Coronary artery (tissue), 2 donors: Measurements from ENCODE around the gene ERGIC1.

ENCODE experiments used
- DNase-seq: peaks from one replicate; pipeline ENCODE4 v3.0.0-alpha.2; 2017; ENCODE audit warnings: low spot score
- H3K27ac ChIP-seq, 2 donors: fragments of 200-600 bp; sonication (generic); one replicate each; pipeline ENCODE4 v1.5.1; 2016 to 2019
- H3K4me3 ChIP-seq: fragments of 200-600 bp; sonication (generic); 2 replicates; pipeline ENCODE4 v1.5.1; 2016; ENCODE audit warnings: mild to moderate bottlenecking, moderate library complexity
- TF ChIP-seq, protein P1 (sequence below): fragments of 200-600 bp; sonication (generic); IDR thresholded peaks from one replicate; pipeline ENCODE4 v1.5.1; 2019; ENCODE audit warnings: antibody characterized with exemption

The ERGIC1 gene

DNA sequence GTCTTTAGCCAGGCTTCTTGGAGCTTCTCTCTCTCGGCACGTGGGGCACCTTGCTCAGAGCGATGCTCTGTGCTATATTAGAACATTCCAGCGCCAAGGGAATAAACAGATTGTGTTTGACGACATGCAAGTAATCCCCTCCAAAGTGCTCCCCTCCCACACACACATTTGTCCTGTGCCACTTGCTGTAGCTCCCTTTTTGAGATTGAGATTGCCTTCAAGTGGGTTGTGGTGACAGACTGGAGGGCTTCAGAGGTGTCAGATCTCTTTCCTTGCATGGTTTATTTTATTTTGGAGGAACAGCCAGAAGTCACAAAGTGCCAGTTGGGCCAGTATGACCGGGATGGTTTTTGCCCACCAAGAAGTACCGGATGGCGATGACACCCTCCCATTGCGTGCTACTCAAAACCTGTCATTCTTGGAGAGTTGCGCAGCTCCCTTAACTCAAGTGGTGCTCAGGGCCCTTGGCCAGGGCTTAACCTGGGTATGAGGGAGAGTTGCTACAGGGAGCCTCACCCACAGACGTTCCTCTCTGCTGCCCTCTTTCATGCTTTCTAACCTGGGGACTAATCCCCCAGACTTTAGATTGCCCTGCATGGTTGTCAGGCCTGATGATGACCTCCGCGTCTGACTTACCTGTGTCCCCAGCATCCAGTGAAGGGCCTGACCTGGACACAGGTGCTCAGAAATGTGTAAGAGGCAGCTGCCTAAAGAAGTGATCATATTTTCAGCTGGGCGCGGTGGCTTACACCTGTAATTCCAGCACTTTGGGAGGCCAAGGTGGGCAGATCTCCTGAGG lies 106.4 kb downstream of the ERGIC1 start:
- TF ChIP-seq, protein P1, sequence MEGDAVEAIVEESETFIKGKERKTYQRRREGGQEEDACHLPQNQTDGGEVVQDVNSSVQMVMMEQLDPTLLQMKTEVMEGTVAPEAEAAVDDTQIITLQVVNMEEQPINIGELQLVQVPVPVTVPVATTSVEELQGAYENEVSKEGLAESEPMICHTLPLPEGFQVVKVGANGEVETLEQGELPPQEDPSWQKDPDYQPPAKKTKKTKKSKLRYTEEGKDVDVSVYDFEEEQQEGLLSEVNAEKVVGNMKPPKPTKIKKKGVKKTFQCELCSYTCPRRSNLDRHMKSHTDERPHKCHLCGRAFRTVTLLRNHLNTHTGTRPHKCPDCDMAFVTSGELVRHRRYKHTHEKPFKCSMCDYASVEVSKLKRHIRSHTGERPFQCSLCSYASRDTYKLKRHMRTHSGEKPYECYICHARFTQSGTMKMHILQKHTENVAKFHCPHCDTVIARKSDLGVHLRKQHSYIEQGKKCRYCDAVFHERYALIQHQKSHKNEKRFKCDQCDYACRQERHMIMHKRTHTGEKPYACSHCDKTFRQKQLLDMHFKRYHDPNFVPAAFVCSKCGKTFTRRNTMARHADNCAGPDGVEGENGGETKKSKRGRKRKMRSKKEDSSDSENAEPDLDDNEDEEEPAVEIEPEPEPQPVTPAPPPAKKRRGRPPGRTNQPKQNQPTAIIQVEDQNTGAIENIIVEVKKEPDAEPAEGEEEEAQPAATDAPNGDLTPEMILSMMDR, result no peak
- Histone ChIP-seq H3K4me3 (no peak overlapping the region), H3K27ac (no peak overlapping the region)
- no peak for DNase-seq

DNA sequence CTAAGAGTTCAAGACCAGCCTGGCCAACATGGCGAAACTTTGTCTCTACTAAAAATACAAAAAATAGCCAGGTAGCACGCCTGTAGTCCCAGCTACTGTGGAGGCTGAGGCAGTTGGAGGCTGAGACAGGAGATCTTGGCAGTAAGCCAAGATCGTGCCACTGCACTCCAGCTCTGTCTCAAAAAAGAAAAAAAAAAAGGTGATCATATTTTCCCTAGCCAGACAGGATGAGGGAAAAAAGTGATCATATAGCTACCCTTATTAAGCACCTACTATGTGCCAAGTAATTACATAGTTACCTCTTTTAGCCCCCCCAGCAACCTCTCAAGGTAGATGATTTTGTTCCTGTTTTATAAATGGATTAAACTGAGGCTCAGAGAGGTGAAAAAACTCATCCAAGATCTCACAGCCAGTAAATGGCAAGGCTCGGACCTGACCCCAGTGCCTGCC lies 107.0 kb downstream of the ERGIC1 start:
- DNase-seq, result no peak
- TF ChIP-seq, protein P1, result no peak
- Histone ChIP-seq H3K4me3 (no peak overlapping the region), H3K27ac (no peak overlapping the region)

DNA sequence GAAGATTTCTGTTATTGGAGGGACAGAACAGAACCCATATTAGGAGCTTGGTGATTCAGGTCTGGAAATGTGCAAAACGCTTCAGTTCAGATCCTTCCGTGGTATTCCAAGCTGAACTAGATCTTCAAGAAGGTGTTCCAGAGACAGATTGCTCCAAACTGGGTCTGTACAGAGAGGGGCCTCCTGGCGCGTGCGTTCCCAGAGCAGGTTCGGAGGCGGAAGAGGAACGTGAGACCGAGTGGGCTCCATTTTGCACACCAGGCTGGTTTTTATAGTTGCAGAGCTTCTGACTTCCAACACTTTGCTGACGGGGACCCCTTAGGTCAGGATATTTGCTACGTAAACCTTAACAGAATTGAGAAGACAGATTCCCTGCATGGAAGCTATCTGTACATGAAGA lies 108.5 kb downstream of the ERGIC1 start:
- H3K4me3 ChIP-seq, result no peak overlapping the region
- no peak for DNase-seq
- TF ChIP-seq, protein P1, result no peak
- H3K27ac ChIP-seq, result no peak overlapping the region

DNA sequence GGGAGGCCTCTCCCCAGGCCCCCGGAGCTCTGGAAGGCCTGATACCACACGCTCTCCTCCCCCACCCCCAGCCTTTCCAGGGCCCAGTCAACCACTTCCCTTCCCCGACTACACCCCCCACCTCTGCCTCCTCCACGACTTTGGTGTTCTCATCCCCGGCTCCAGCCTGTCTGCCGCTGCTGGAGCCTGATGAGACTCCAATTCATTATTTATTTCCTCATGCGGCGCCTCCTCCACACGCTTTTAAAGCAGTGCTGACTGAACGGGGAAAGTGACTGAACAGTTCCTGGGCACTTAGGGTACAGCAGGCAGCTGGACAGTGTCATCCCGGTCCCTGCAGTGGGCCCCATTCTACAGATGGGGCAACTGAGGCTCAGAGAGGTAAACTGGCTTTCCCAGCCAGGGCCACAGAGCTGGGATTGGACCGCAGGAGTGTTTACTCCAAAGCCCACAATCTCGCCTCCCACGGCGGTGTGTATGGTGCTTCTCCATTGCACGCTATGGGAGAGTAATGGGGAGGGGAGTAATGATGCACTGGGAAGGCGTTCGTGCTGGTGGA lies 109.3 kb downstream of the ERGIC1 start:
- TF ChIP-seq, protein P1, result no peak
- no peak for DNase-seq
- Histone ChIP-seq H3K27ac (no peak overlapping the region), H3K4me3 (no peak overlapping the region)

DNA sequence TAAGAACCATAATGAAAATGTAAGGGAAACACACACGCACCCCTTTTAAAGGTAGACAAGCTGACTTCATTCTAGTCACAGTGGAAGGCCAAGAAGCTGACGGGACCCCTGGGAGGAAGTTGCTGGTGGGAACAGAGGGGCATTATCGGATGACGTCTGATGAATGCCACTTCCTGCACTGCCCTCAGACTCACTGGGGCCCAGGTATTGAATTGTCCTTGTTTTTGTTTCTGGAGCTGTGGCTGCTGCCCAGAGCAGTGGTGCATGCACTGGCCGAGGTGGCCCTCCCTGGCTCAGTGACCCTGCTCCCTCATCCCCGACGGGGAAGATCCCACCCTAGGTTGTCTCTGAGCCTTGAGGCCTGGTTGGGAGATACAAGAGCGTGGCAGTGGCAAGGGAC lies 109.9 kb downstream of the ERGIC1 start:
- Histone ChIP-seq H3K27ac (no peak overlapping the region), H3K4me3 (no peak overlapping the region)
- TF ChIP-seq, protein P1, result no peak
- DNase-seq, result no peak

DNA sequence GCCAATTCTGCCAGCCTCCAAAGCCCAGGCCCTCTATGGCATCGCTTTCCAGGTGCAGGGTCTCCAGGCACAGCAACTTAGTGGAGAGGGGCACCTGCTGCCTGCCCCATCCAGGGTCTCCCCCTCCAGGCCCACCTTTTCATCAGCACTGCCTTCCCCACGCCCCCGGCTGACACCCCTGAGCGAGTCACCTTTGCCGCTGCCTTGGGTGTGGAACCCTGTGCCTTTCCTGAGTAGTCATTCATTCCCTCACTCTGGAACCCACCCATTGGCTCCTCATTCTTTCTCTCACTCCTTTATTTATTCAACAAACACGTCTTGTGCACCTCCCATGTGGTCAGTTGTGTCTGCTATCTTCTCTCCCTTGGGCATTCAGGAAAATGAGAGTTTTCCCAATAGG lies 110.7 kb downstream of the ERGIC1 start:
- DNase-seq, result no peak
- TF ChIP-seq, protein P1, result no peak
- no peak overlapping the region for H3K27ac ChIP-seq
- no peak overlapping the region for H3K4me3 ChIP-seq

DNA sequence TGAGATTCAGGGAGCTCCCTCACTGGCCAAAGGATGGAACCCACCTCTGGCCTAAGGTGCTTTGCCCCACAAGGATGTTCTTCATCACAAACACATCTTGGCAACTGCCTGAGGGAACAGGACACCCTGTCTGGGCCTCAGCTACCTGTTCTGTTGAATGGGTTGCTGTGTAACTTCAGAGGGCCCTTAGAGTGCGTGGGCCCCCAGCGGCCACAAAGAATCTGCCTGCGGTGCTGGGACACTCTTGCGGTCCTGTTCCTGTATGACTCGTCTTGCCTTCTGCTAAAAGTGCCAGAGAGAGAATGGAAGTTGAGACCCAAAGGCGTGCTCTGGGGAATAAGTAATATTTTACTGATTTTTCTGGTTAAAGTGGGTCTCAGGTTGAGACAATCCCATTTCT lies 111.1 kb downstream of the ERGIC1 start:
- DNase-seq, result no peak
- Histone ChIP-seq H3K27ac (no peak overlapping the region), H3K4me3 (no peak overlapping the region)
- TF ChIP-seq, protein P1, result no peak
